CD4-positive, alpha-beta memory T cell (primary cell): Measurements from ENCODE around the gene GBX1. TPM values are rescaled to one million over a fixed set of nuclear protein-coding genes. Genes with fewer than 3 reads are reported as not detected.

Source experiments
- CTCF ChIA-PET: fragments of 350-600 bp; sonication (Branson Sonifier 250); formaldehyde crosslinking; loops from one replicate; lab custom pipeline; 2021; ENCODE audit warnings: inconsistent platforms; ENCODE audit not compliant: partially characterized antibody; lab: Charles Lee
- POLR2A ChIA-PET: fragments of 350-600 bp; sonication (Branson Sonifier 250); formaldehyde crosslinking; loops from one replicate; lab custom pipeline; 2021; ENCODE audit not compliant: partially characterized antibody; lab: Charles Lee
- DNase-seq, 5 donors: peaks; one replicate each; pipeline versions ENCODE4 v3.0.0 to v3.0.0-alpha.2; 2020 to 2022; ENCODE audit warnings: mixed read lengths in 1 of 5
- H3K27ac ChIP-seq: one replicate; pipeline ENCODE4 v1.7.0; 2013; ENCODE audit warnings: low read depth, low read length
- H3K27me3 ChIP-seq: 2 replicates; pipeline ENCODE4 v1.7.0; 2013; ENCODE audit warnings: mild to moderate bottlenecking, low read length, moderate library complexity; ENCODE audit not compliant: insufficient read depth
- H3K36me3 ChIP-seq: 2 replicates; pipeline ENCODE4 v1.7.0; 2013; ENCODE audit warnings: mild to moderate bottlenecking, low read length, moderate library complexity; ENCODE audit not compliant: insufficient read depth
- H3K4me1 ChIP-seq: 2 replicates; pipeline ENCODE4 v1.7.0; 2013; ENCODE audit warnings: mild to moderate bottlenecking, low read length, moderate library complexity; ENCODE audit not compliant: insufficient read depth
- H3K4me3 ChIP-seq, 2 donors: one replicate each; pipeline ENCODE4 v1.7.0; 2013; ENCODE audit warnings: low read length in 2 of 2, mild to moderate bottlenecking in 1 of 2
- H3K9me3 ChIP-seq, 2 donors: one replicate each; pipeline ENCODE4 v1.7.0; 2013; ENCODE audit warnings: low read length in 2 of 2, control low read depth in 1 of 2; ENCODE audit not compliant: control insufficient read depth in 1 of 2
- H3K27ac Mint-ChIP-seq, 7 donors: one replicate each; pipeline ENCODE4 v1.8.0; 2020 to 2021; ENCODE audit warnings: mixed read lengths in 7 of 7, mild to moderate bottlenecking in 6 of 7, inconsistent platforms in 3 of 7, moderate library complexity in 3 of 7
- H3K27me3 Mint-ChIP-seq, 2 donors: one replicate each; pipeline ENCODE4 v1.8.0; 2020 to 2021; ENCODE audit warnings: mixed read lengths in 2 of 2
- H3K36me3 Mint-ChIP-seq, 2 donors: one replicate each; pipeline ENCODE4 v1.8.0; 2020 to 2021; ENCODE audit warnings: mixed read lengths in 2 of 2, inconsistent platforms in 1 of 2, mild to moderate bottlenecking in 1 of 2
- H3K4me1 Mint-ChIP-seq, 4 donors: one replicate each; pipeline ENCODE4 v1.8.0; 2020 to 2021; ENCODE audit warnings: mixed read lengths in 4 of 4, mild to moderate bottlenecking in 1 of 4
- H3K4me3 Mint-ChIP-seq, 8 donors: one replicate each; pipeline ENCODE4 v1.8.0; 2020 to 2021; ENCODE audit warnings: mixed read lengths in 8 of 8, mild to moderate bottlenecking in 7 of 8, moderate library complexity in 6 of 8, inconsistent platforms in 3 of 8
- H3K9me3 Mint-ChIP-seq, 8 donors: one replicate each; pipeline ENCODE4 v1.8.0; 2020 to 2021; ENCODE audit warnings: mixed read lengths in 8 of 8, mild to moderate bottlenecking in 5 of 8, inconsistent platforms in 3 of 8, moderate library complexity in 1 of 8
- intact Hi-C: fragments of 100-400 bp; cut with micrococcal nuclease; formaldehyde crosslinking; loops from one replicate; pipeline ENCODE4 v1.15.1; 2023
- polyA plus RNA-seq, 2 donors: library from polyadenylated mRNA; unstranded; fragments of 300-500 nt; fragmentation: Illumina TruSeq; gene quantifications; one replicate each; pipeline ENCODE4 v1.2.3, GENCODE V29; 2021
- total RNA-seq, 2 experiments: library from RNA; stranded (reverse); gene quantifications; one replicate each; pipeline ENCODE4 v1.2.3, GENCODE V29; 2021

The GBX1 gene
- total and polyA plus RNA-seq, 4 experiments from 2014 or later, result not detected

- H3K27ac ChIP-seq, result no peak overlapping the region
- no peaks in the 10 kb centered on the region for H3K36me3 ChIP-seq
- ChIA-PET CTCF (interaction anchor here (0.8 to 7.8 kb wide), 9 partner anchors 9 to 210 kb away, joined by 3 to 67 read pairs (median 8); partner anchors contain the start of gene ABCB8), POLR2A (interaction anchor here (1.5 kb wide), 1 partner anchor 9 kb away, joined by 6 read pairs; no protein-coding TSS in a partner anchor)
- Mint-ChIP-seq H3K27me3 (no peaks in the 10 kb centered on the region), H3K4me1 (peaks cover 0 to 7% (median 3%) of the 10 kb centered on the region in 4 donors), H3K4me3 (no peak overlapping the region), H3K27ac (no peak overlapping the region), H3K36me3 (no peaks in the 10 kb centered on the region), H3K9me3 (no peaks in the 10 kb centered on the region)
- no peak overlapping the region for H3K4me3 ChIP-seq
- intact Hi-C loops, result no loop called here
- H3K9me3 ChIP-seq, result no peaks in the 10 kb centered on the region
- DNase-seq, result peak in 1 of 5 donors; percentile 22
- no peaks in the 10 kb centered on the region for H3K27me3 ChIP-seq
- H3K4me1 ChIP-seq, result peaks cover 5% of the 10 kb centered on the region
Observed at GRCh38 chr7:151107882-151108281, 59.6 kb downstream of the GBX1 start.

DNA sequence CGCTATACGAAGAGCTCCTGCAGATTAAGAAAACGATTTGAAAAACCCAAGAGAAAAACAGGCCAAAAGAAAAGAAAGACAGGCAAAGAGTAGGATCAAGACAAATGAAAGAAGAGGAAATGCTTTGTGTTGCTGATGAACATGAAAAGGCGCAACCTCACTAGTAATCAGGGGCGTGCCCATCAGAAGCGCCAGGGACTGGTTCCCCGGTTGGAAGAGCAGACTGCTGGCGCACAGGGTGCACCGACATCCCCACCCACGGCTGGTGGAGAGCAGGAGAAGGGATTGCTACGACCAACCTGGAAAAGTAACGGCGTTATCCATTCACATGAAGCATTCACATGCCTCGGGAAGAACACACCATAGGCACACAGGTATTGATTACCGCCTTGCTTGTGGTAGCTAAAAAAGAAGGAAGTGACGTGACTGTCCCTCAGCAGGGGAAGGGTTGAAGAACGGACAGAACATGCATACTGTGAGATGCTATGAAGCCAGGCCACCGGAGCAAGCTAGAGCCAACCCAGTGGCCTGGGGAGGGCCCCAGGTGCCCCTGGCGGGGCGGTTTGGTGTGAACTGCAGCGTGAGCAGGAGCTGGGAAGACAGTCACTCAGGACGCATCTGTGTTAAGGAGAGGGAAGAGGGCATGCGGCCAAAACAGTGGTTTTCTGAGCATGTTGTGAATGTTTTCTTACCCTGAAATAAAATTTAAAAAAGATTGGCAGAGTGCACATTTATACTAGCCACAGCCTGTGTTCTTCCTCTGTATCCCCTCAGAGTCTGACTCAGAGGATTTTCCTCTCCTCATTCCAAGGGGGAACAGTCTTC, 62.9 kb downstream of the GBX1 start:
- POLR2A ChIA-PET, result no interaction called here
- Mint-ChIP-seq H3K27ac (no peak overlapping the region), H3K27me3 (no peaks in the 10 kb centered on the region), H3K9me3 (no peaks in the 10 kb centered on the region), H3K36me3 (no peaks in the 10 kb centered on the region), H3K4me1 (no peaks in the 10 kb centered on the region), H3K4me3 (no peak overlapping the region)
- no peak overlapping the region for H3K4me3 ChIP-seq
- CTCF ChIA-PET, result interaction anchor here (1.4 kb wide), 1 partner anchor 142 kb away, joined by 3 read pairs; no protein-coding TSS in a partner anchor
- intact Hi-C loops, result no loop called here
- no peaks in the 10 kb centered on the region for H3K9me3 ChIP-seq
- H3K36me3 ChIP-seq, result no peaks in the 10 kb centered on the region
- H3K4me1 ChIP-seq, result no peaks in the 10 kb centered on the region
- peak in 1 of 5 donors; percentile 17 for DNase-seq
- H3K27me3 ChIP-seq, result no peaks in the 10 kb centered on the region
- H3K27ac ChIP-seq, result no peak overlapping the region

- no peaks in the 10 kb centered on the region for H3K4me1 Mint-ChIP-seq
- H3K36me3 ChIP-seq, result no peaks in the 10 kb centered on the region
- no peak for DNase-seq
- H3K36me3 Mint-ChIP-seq, result no peaks in the 10 kb centered on the region
- no peaks in the 10 kb centered on the region for H3K4me1 ChIP-seq
- no peak overlapping the region for H3K4me3 Mint-ChIP-seq
- H3K27me3 Mint-ChIP-seq, result no peaks in the 10 kb centered on the region
- intact Hi-C loops, result no loop called here
- ChIA-PET CTCF (interaction anchor here (0.8 kb wide), 1 partner anchor 222 kb away, joined by 3 read pairs; no protein-coding TSS in a partner anchor), POLR2A (no interaction called here)
- no peaks in the 10 kb centered on the region for H3K9me3 Mint-ChIP-seq
- peak overlapping the region in 1 of 7 donors; percentile 5 for H3K27ac Mint-ChIP-seq
- no peaks in the 10 kb centered on the region for H3K27me3 ChIP-seq
- H3K9me3 ChIP-seq, result no peaks in the 10 kb centered on the region
- no peak overlapping the region for H3K4me3 ChIP-seq
- no peak overlapping the region for H3K27ac ChIP-seq
Observed at GRCh38 chr7:151103973-151104372, 63.5 kb downstream of the GBX1 start.

- Mint-ChIP-seq H3K9me3 (no peaks in the 10 kb centered on the region), H3K36me3 (no peaks in the 10 kb centered on the region), H3K4me3 (no peak overlapping the region), H3K4me1 (no peaks in the 10 kb centered on the region), H3K27me3 (no peaks in the 10 kb centered on the region), H3K27ac (no peak overlapping the region)
- Histone ChIP-seq H3K4me3 (no peak overlapping the region), H3K27ac (no peak overlapping the region), H3K9me3 (no peaks in the 10 kb centered on the region), H3K4me1 (no peaks in the 10 kb centered on the region), H3K36me3 (no peaks in the 10 kb centered on the region), H3K27me3 (no peaks in the 10 kb centered on the region)
- intact Hi-C loops, result no loop called here
- ChIA-PET POLR2A (no interaction called here), CTCF (interaction anchor here (0.7 to 1.3 kb wide), 4 partner anchors 9 to 140 kb away, joined by 3 to 5 read pairs (median 4); no protein-coding TSS in a partner anchor)
- peak in 1 of 5 donors; percentile 16 for DNase-seq
Observed at GRCh38 chr7:151102991-151103390, 64.5 kb downstream of the GBX1 start.

DNA sequence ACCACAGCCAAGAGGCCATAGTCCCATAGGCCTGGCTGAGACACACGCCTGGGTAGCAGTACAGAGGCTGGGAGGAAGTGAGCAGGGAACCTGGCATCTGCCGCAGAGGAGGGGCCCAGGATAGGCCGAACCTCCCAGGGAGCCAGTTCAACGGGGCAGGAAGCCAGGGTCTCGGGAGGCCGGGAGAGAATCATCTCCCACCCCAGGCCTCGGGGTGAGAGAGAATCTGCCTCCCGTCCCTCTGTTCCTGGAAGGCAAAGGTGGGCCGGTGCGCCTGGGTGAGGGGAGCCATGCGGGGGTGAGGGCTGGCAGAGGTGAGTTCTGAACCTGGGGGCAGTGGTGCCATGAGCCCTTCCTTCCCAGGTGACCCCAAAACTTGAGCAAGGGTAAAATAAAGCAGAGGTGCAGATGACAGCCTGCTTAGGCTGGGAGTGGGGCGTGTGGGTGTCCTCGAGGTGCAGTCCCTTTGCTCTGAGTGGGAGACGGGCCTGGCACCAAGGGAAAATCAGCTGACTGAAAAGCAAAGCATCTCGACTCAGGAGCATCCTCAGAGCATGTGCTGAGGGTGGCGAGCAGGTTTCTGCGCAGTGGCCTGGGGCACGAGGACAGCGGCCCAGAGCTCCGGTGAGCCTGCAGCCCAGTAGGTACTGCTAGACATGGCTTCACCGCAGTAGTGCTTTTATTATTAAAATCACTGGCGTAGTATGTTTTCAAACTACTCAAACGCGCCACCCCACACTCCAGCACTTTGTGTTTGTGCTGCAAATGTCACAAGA, 65.7 kb downstream of the GBX1 start:
- Mint-ChIP-seq H3K4me3 (no peak overlapping the region), H3K27ac (no peak overlapping the region), H3K9me3 (no peaks in the 10 kb centered on the region), H3K36me3 (no peaks in the 10 kb centered on the region), H3K27me3 (no peaks in the 10 kb centered on the region), H3K4me1 (no peaks in the 10 kb centered on the region)
- Histone ChIP-seq H3K36me3 (no peaks in the 10 kb centered on the region), H3K4me1 (no peaks in the 10 kb centered on the region), H3K4me3 (no peak overlapping the region), H3K27ac (no peak overlapping the region), H3K9me3 (no peaks in the 10 kb centered on the region), H3K27me3 (no peaks in the 10 kb centered on the region)
- CTCF ChIA-PET, result interaction anchor here (1.3 kb wide), 1 partner anchor 22 kb away, joined by 4 read pairs; no protein-coding TSS in a partner anchor
- intact Hi-C loops, result no loop called here
- DNase-seq, result peak in 1 of 5 donors; percentile 31
- POLR2A ChIA-PET, result interaction anchor here (0.6 kb wide), 1 partner anchor 39 kb away, joined by 3 read pairs; no protein-coding TSS in a partner anchor

DNA sequence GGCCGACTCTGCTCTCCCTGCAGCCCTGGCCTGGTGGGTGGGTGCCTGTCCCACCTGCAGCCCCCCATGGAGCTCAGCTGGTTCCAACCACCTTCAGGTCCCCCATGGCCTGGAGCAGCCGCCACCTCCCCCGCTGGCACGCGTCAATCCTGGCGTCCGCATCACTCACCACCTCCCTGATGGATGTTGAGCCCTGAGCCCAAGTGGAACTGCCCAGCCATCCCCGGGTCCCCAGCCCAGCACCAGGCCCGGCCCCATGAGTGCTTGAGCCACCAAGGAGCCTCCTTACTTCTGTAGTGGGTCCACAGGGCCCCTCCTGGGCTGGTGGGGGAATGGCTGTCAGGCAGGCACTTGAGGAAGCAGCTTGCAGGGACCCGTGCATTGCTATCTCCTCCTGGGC, 66.6 kb downstream of the GBX1 start:
- peak in 1 of 5 donors; percentile 28 for DNase-seq
- ChIA-PET CTCF (interaction anchor here (0.9 kb wide), 1 partner anchor 11 kb away, joined by 3 read pairs; no protein-coding TSS in a partner anchor), POLR2A (no interaction called here)
- Mint-ChIP-seq H3K4me3 (no peak overlapping the region), H3K27ac (no peak overlapping the region), H3K4me1 (peaks cover 0 to 3% (median 2%) of the 10 kb centered on the region in 4 donors), H3K9me3 (no peaks in the 10 kb centered on the region), H3K27me3 (no peaks in the 10 kb centered on the region), H3K36me3 (no peaks in the 10 kb centered on the region)
- intact Hi-C loops, result no loop called here
- Histone ChIP-seq H3K4me1 (peaks cover 2% of the 10 kb centered on the region), H3K4me3 (no peak overlapping the region), H3K27me3 (no peaks in the 10 kb centered on the region), H3K36me3 (no peaks in the 10 kb centered on the region), H3K27ac (no peak overlapping the region), H3K9me3 (no peaks in the 10 kb centered on the region)
